Mucosa of descending colon (tissue), 3 donors: ENCODE results near the gene BCLAF1. TPM values are rescaled to one million over a fixed set of nuclear protein-coding genes. Genes with fewer than 3 reads are reported as not detected.

Experiments used
- ATAC-seq: fragments of 200-7000 bp; cut with Tn5 transposase; one replicate; pipeline ENCODE4 v1.9.1; 2020; ENCODE audit warnings: mild to moderate bottlenecking, moderate library complexity
- DNase-seq, 3 donors: peaks; one replicate each; pipeline ENCODE4 v3.0.0-alpha.2; 2020
- H3K36me3 ChIP-seq: fragments of 200-600 bp; one replicate; pipeline ENCODE4 v1.8.0; 2021; ENCODE audit warnings: low read depth, mild to moderate bottlenecking
- H3K4me1 ChIP-seq: fragments of 200-600 bp; one replicate; pipeline ENCODE4 v1.8.0; 2021; ENCODE audit warnings: low read depth, mild to moderate bottlenecking
- H3K4me3 ChIP-seq: fragments of 200-600 bp; one replicate; pipeline ENCODE4 v1.8.0; 2021; ENCODE audit warnings: mild to moderate bottlenecking
- H3K9me3 ChIP-seq: fragments of 200-600 bp; one replicate; pipeline ENCODE4 v1.8.0; 2021; ENCODE audit warnings: mild to moderate bottlenecking
- CTCF ChIP-seq: fragments of 200-600 bp; IDR thresholded peaks from one replicate; pipeline ENCODE4 v1.8.0; 2022; ENCODE audit warnings: antibody characterized with exemption, mild to moderate bottlenecking
- intact Hi-C, 2 donors: fragments of 100-400 bp; cut with DNase I in 1 of 2; cut with micrococcal nuclease in 1 of 2; formaldehyde crosslinking; loops; one replicate each; pipeline versions ENCODE4 v1.11.0 to v1.11.1; 2022; cut with DNase I, micrococcal nuclease
- total RNA-seq, 3 donors: library from RNA; stranded (reverse); fragmentation: NEBNext Ultra II Directional in 2 of 3; extraction: Animal tissue kit (Norgen Biotek cat#: 25700) in 2 of 3; gene quantifications; one replicate each; pipeline versions ENCODE4 v1.2.1 to v1.2.4, GENCODE V29; 2021 to 2023
- donor health status: DM: no; HTN: no; CAD: no; lungs with moderate emphysema.
- donor health status: DM: no; HTN: no; CAD: no.
- donor health status: DM: no; HTN: yes; CAD: no.

BCLAF1 gene
- total RNA-seq, 3 donors from 2014 or later: 111 to 130 (median 123) TPM

DNA sequence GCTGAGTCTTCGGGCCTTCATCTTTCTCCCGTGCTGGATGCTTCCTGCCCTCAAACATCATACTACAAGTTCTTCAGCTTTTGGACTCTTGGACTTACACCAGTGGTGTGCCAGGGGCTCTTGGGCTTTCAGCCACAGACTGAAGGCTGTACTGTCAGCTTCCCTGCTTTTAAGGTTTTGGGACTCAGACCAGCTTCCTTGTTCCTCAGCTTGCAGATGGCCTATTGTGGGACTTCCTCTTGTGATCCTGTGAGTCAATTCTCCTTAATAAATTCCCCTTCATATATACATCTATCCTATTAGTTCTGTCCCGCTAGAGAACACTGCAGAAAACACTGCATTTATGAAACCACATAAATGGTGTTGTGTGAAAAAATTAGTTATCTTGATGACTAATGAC lies 13.9 kb upstream of the BCLAF1 start:
- H3K36me3 ChIP-seq: no peaks in the 10 kb centered on the region
- no peaks in the 10 kb centered on the region for H3K4me1 ChIP-seq
- DNase-seq (no peak), ATAC-seq (no peak)
- intact Hi-C loops: no loop called here
- TF ChIP-seq CTCF: no peak
- H3K9me3 ChIP-seq: no peaks in the 10 kb centered on the region
- no peak overlapping the region for H3K4me3 ChIP-seq

DNA sequence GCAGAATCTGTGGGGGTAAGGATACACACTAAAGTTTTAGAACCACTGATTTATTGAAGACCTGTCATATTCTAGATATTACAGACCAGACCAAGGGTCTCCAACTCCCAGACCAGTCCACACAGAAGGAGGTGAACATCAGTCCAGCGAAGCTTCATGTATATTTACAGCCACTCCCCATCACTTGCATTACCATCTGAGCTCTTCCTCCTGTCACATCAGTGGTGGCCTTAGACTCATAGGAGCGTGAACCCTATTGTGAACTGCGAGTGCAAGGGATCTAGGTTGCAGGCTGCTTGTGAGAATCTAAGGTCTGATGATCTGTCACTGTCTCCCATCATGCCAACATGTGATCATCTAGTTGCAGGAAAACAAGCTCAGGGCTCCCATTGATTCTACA lies 5.0 kb upstream of the BCLAF1 start:
- H3K36me3 ChIP-seq: no peaks in the 10 kb centered on the region
- no peak overlapping the region for H3K4me3 ChIP-seq
- intact Hi-C loops: no loop called here
- no peaks in the 10 kb centered on the region for H3K9me3 ChIP-seq
- TF ChIP-seq CTCF: no peak
- ATAC-seq (no peak), DNase-seq (no peak)
- peaks cover 6% of the 10 kb centered on the region for H3K4me1 ChIP-seq

- intact Hi-C loops: no loop called here
- peaks cover 32% of the 10 kb centered on the region for H3K4me1 ChIP-seq
- no peak for TF ChIP-seq CTCF
- H3K9me3 ChIP-seq: no peaks in the 10 kb centered on the region
- DNase-seq: peak; percentile 78 to 86 (median 79)
- no peaks in the 10 kb centered on the region for H3K36me3 ChIP-seq
- ATAC-seq: peak; percentile 51
- H3K4me3 ChIP-seq: peak overlapping the region; percentile 95
Measured at GRCh38 chr6:136290410-136291010, 864 bp upstream of the BCLAF1 start.

DNA sequence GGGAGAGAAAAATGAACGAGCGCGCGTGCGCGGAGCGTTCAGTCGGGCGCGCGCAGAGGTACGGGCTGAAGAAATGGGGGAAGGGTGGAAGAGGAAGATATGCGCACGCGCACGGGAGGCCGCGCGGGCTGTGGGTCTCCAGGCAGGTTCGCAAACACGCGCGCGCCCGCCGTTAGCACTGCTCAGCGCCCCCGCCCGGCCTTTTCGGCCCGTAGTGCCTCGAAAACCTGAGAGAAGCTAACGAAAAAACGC lies 393 bp downstream of the BCLAF1 start:
- ATAC-seq: peak; percentile 85
- peak; percentile 94 to 95 (median 95) for DNase-seq
- Histone ChIP-seq H3K36me3 (no peaks in the 10 kb centered on the region), H3K9me3 (no peaks in the 10 kb centered on the region), H3K4me1 (peaks cover 42% of the 10 kb centered on the region), H3K4me3 (peak overlapping the region; percentile 95)
- intact Hi-C loops: no loop called here
- TF ChIP-seq CTCF: no peak

- TF ChIP-seq CTCF: no peak
- H3K4me3 ChIP-seq: peak overlapping the region; percentile 95
Measured at GRCh38 chr6:136288566-136289326, 900 bp downstream of the BCLAF1 start.

More at GRCh38 chr6:136288566-136289326, 900 bp downstream of the BCLAF1 start:
- Histone ChIP-seq H3K36me3 (no peaks in the 10 kb centered on the region), H3K4me1 (peaks cover 47% of the 10 kb centered on the region), H3K9me3 (no peaks in the 10 kb centered on the region)
- intact Hi-C loops: no loop called here
- peak; percentile 78 to 89 (median 79) for DNase-seq
- ATAC-seq: peak; percentile 62
